Activated CD4-positive, CD25-positive, alpha-beta regulatory T cell treated with anti-CD3 and anti-CD28 coated beads, Interleukin-2, amount 50 U/mL, for 24 hours (primary cell): ENCODE data around the gene FCF1.

Experiments used
- ATAC-seq, 2 donors: fragments of 150-1000 bp; cut with Tn5 transposase; one replicate each; pipeline ENCODE4 v1.10.0; 2021; ENCODE audit warnings: mild to moderate bottlenecking in 1 of 2, moderate library complexity in 1 of 2

Gene FCF1

DNA sequence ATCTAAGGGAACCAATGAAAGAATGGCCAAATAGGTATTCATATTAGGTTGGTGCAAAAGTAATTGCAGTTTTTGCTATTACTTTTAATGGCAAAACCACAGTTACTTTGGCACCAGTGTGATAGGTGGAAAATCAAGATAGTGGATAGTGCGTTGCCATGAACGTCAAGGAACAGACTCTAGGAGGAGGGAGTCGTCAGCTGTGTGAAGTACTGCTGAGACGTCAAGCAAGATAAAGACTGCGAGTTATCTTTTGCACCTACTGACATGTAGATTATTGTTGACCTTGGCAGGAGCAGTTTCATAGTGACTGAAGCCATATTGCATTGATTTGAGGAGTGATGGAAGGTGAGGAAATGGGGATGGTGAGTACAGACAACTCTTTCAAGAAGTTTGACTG lies 58.5 kb downstream of the FCF1 start:
- ATAC-seq, result no peak

- no peak for ATAC-seq
These were observed 71.7 kb downstream of the FCF1 start for GRCh38 chr14:74784634-74785033.

DNA sequence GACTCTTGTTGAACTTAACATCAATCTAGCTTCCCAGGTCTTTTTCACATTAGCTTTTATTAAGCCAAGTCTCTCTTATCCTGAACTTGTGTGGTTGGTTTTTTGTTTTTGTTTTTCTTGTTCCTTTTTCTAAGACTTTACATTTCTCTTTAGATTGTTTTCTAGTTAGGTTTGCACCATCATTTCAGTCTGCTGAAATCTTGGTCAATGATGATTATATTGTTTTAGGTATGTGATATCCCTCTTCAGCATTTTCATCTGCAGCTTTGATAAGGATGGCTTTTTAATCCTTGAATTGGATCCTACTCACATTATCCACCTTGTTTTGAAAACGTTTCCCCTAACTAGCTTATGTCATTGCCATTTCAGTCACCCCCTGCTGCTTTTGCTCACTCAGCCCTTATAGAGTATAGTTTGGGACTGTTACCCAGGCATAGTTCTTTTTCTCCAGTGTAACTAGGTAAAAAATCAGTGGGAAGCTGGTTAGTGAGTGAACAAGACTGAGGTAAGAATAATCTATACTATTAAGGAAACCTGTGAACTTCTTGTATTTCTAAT lies 72.2 kb downstream of the FCF1 start:
- no peak for ATAC-seq

DNA sequence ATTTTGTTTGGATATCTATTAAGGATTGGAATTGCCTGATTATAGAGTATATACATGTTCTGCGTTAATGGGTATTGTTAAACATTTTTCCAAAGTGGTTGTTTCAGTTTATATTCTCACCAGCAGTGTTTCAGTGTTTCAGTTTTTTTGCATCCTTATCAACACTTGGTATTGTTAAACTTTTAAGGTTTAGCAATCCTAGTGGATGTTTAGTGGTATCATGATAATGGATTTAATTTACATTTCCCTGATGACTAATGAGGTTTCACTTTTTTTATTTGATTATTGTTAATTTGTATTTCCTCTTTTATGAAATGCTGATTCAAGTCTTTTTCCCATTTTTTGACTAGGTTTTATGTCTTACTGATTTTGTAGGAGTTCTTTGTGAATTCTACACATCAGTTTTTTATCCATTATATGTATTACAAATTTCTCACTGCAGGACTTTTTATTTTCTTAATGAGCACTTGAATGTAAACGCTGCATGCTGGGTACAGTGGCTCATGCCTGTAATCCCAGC lies 73.9 kb downstream of the FCF1 start:
- no peak for ATAC-seq
